DND-41 (cell line): ENCODE data around the gene TSC22D1.

ENCODE experiments used
- CTCF ChIP-seq: IDR thresholded peaks from 2 replicates; pipeline ENCODE4 v1.5.1; 2012; ENCODE audit warnings: borderline replicate concordance, low read length, moderate library complexity, mild to moderate bottlenecking; ENCODE audit not compliant: poor library complexity, severe bottlenecking; ENCODE audit errors: extremely low read depth
- EZH2 ChIP-seq: IDR thresholded peaks from 3 replicates; pipeline ENCODE4 v1.6.1; 2012; ENCODE audit warnings: borderline replicate concordance, low read depth, mild to moderate bottlenecking, moderate library complexity, low read length, inconsistent platforms; ENCODE audit not compliant: severe bottlenecking

GRCh38 chr13:44435142-44435918 is 140.8 kb downstream of the TSC22D1 start:
- TF ChIP-seq CTCF = no peak
- no peak for TF ChIP-seq EZH2
